K562 (cell line): ENCODE results near the gene AEN.

ENCODE experiments used
- CHD1 ChIP-seq: fragments of 200-600 bp; sonication (generic); IDR thresholded peaks from one replicate; pipeline ENCODE4 v1.6.1; 2012; ENCODE audit warnings: mild to moderate bottlenecking, moderate library complexity, low read length, inconsistent platforms
- KLF6 ChIP-seq: fragments of 250-450 bp; sonication (Bioruptor Pico); IDR thresholded peaks from 2 replicates; pipeline ENCODE4 v1.4.0; 2020; ENCODE audit warnings: mild to moderate bottlenecking, moderate library complexity, borderline replicate concordance
- POLR2AphosphoS5 ChIP-seq: IDR thresholded peaks from 2 replicates; pipeline ENCODE4 v1.6.1; 2011; ENCODE audit warnings: mild to moderate bottlenecking, low read depth, low read length, moderate library complexity; ENCODE audit not compliant: control insufficient read depth, insufficient read depth
- SIN3A ChIP-seq, 2 experiments: fragments of 150-350 bp in 1 of 2; IDR thresholded peaks; 2 replicates each; pipeline ENCODE4 v1.6.1; 2011 to 2016; ENCODE audit warnings: borderline replicate concordance in 2 of 2, low read depth in 2 of 2, low read length in 2 of 2, mild to moderate bottlenecking in 2 of 2, moderate library complexity in 2 of 2; ENCODE audit not compliant: control insufficient read depth in 1 of 2
- TF ChIP-seq, protein P1 (sequence below), 2 experiments: fragments of 450-650 bp in 1 of 2; sonication (generic) in 1 of 2; formaldehyde crosslinking; conservative IDR thresholded peaks; 2 replicates each; pipeline versions ENCODE4 v1.4.0 to v1.8.1; 2020 to 2022; ENCODE audit warnings: mild to moderate bottlenecking in 1 of 2, missing genetic modification reagents in 1 of 2
- TF ChIP-seq, protein P2 (sequence below): sonication (generic); formaldehyde crosslinking; IDR thresholded peaks from 2 replicates; pipeline ENCODE4 v1.5.0; 2020; ENCODE audit warnings: missing genetic modification reagents
- TF ChIP-seq, protein P3 (sequence below): fragments of 450-650 bp; IDR thresholded peaks from 2 replicates; pipeline ENCODE4 v1.6.1; 2016; ENCODE audit warnings: low read depth
- TF ChIP-seq, protein P4 (sequence below): fragments of 450-650 bp; formaldehyde crosslinking; IDR thresholded peaks from 2 replicates; pipeline ENCODE4 v1.4.0; 2020; ENCODE audit warnings: mild to moderate bottlenecking, moderate library complexity
- TF ChIP-seq, protein P5 (sequence below), 3 experiments: IDR thresholded peaks in 2 of 3; conservative IDR thresholded peaks in 1 of 3; 2 replicates each; pipeline ENCODE4 v1.5.1; 2011 to 2012; ENCODE audit warnings: low read length in 3 of 3, mild to moderate bottlenecking in 3 of 3, control low read depth in 2 of 3, improper control_type of control experiment in 1 of 3, inconsistent platforms in 1 of 3, low read depth in 1 of 3, mixed read lengths in 1 of 3, moderate library complexity in 1 of 3; ENCODE audit not compliant: insufficient read depth in 2 of 3

DNA sequence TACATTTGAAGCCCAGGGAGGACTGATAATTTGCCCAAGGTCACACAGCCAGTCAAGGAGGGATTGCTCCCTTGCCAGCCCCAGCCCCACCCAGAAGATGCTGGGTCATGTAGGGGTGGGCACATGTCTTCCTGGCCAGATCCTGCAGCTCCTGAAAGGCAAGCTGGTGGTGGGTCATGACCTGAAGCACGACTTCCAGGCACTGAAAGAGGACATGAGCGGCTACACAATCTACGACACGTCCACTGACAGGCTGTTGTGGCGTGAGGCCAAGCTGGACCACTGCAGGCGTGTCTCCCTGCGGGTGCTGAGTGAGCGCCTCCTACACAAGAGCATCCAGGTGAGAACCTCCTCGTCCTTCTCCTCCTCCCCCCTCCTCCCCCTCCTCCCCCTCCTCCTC, 30.8 kb downstream of the AEN start:
- TF ChIP-seq CHD1 (no peak), SIN3A (IDR thresholded peaks at IDR 0.05; ENCODE audit: borderline replicate concordance in 2 of 2, control insufficient read depth in 1 of 2, low read depth in 2 of 2, low read length in 2 of 2) (no peak), KLF6 (no peak), POLR2AphosphoS5 (no peak)
- TF ChIP-seq, protein P1, sequence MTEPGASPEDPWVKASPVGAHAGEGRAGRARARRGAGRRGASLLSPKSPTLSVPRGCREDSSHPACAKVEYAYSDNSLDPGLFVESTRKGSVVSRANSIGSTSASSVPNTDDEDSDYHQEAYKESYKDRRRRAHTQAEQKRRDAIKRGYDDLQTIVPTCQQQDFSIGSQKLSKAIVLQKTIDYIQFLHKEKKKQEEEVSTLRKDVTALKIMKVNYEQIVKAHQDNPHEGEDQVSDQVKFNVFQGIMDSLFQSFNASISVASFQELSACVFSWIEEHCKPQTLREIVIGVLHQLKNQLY (CRISPR knock-in tag; conservative IDR thresholded peaks at IDR 0.05) = no peak
- TF ChIP-seq, protein P2, sequence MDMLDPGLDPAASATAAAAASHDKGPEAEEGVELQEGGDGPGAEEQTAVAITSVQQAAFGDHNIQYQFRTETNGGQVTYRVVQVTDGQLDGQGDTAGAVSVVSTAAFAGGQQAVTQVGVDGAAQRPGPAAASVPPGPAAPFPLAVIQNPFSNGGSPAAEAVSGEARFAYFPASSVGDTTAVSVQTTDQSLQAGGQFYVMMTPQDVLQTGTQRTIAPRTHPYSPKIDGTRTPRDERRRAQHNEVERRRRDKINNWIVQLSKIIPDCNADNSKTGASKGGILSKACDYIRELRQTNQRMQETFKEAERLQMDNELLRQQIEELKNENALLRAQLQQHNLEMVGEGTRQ (CRISPR knock-in tag) = no peak
- TF ChIP-seq, protein P3, sequence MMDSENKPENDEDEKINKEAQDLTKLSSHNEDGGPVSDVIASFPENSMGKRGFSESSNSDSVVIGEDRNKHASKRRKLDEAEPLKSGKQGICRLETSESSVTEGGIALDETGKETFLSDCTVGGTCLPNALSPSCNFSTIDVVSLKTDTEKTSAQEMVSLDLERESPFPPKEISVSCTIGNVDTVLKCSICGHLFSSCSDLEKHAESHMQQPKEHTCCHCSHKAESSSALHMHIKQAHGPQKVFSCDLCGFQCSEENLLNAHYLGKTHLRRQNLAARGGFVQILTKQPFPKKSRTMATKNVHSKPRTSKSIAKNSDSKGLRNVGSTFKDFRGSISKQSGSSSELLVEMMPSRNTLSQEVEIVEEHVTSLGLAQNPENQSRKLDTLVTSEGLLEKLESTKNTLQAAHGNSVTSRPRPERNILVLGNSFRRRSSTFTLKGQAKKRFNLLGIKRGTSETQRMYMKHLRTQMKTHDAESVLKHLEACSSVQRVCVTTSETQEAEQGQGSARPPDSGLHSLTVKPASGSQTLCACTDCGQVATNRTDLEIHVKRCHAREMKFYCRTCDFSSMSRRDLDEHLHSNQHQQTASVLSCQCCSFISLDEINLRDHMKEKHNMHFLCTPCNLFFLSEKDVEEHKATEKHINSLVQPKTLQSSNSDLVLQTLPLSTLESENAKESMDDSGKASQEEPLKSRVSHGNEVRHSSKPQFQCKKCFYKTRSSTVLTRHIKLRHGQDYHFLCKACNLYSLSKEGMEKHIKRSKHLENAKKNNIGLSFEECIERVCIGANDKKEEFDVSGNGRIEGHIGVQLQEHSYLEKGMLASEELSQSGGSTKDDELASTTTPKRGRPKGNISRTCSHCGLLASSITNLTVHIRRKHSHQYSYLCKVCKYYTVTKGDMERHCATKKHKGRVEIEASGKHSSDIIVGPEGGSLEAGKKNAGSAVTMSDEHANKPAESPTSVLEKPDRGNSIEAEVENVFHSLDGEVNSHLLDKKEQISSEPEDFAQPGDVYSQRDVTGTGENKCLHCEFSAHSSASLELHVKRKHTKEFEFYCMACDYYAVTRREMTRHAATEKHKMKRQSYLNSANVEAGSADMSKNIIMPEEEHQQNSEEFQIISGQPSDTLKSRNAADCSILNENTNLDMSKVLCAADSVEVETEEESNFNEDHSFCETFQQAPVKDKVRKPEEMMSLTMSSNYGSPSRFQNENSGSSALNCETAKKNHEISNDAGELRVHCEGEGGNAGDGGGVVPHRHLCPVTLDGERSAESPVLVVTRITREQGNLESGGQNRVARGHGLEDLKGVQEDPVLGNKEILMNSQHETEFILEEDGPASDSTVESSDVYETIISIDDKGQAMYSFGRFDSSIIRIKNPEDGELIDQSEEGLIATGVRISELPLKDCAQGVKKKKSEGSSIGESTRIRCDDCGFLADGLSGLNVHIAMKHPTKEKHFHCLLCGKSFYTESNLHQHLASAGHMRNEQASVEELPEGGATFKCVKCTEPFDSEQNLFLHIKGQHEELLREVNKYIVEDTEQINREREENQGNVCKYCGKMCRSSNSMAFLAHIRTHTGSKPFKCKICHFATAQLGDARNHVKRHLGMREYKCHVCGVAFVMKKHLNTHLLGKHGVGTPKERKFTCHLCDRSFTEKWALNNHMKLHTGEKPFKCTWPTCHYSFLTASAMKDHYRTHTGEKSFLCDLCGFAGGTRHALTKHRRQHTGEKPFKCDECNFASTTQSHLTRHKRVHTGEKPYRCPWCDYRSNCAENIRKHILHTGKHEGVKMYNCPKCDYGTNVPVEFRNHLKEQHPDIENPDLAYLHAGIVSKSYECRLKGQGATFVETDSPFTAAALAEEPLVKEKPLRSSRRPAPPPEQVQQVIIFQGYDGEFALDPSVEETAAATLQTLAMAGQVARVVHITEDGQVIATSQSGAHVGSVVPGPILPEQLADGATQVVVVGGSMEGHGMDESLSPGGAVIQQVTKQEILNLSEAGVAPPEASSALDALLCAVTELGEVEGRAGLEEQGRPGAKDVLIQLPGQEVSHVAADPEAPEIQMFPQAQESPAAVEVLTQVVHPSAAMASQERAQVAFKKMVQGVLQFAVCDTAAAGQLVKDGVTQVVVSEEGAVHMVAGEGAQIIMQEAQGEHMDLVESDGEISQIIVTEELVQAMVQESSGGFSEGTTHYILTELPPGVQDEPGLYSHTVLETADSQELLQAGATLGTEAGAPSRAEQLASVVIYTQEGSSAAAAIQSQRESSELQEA = no peak
- TF ChIP-seq, protein P4, sequence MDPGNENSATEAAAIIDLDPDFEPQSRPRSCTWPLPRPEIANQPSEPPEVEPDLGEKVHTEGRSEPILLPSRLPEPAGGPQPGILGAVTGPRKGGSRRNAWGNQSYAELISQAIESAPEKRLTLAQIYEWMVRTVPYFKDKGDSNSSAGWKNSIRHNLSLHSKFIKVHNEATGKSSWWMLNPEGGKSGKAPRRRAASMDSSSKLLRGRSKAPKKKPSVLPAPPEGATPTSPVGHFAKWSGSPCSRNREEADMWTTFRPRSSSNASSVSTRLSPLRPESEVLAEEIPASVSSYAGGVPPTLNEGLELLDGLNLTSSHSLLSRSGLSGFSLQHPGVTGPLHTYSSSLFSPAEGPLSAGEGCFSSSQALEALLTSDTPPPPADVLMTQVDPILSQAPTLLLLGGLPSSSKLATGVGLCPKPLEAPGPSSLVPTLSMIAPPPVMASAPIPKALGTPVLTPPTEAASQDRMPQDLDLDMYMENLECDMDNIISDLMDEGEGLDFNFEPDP = no peak
- TF ChIP-seq, protein P5, sequence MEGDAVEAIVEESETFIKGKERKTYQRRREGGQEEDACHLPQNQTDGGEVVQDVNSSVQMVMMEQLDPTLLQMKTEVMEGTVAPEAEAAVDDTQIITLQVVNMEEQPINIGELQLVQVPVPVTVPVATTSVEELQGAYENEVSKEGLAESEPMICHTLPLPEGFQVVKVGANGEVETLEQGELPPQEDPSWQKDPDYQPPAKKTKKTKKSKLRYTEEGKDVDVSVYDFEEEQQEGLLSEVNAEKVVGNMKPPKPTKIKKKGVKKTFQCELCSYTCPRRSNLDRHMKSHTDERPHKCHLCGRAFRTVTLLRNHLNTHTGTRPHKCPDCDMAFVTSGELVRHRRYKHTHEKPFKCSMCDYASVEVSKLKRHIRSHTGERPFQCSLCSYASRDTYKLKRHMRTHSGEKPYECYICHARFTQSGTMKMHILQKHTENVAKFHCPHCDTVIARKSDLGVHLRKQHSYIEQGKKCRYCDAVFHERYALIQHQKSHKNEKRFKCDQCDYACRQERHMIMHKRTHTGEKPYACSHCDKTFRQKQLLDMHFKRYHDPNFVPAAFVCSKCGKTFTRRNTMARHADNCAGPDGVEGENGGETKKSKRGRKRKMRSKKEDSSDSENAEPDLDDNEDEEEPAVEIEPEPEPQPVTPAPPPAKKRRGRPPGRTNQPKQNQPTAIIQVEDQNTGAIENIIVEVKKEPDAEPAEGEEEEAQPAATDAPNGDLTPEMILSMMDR (IDR thresholded peaks at IDR 0.05 in 2 of 3, conservative IDR thresholded peaks at IDR 0.05 in 1 of 3; ENCODE audit: insufficient read depth in 2 of 3, low read depth in 1 of 3, low read length in 3 of 3) = no peak
